Right cardiac atrium (tissue), 5 donors: Measurements from ENCODE around the gene DPH1. TPM values are rescaled to one million over a fixed set of nuclear protein-coding genes. Genes with fewer than 3 reads are reported as not detected.

Source experiments
- microRNA-seq, 2 donors: library from miRNA; unstranded; fragments of <30 nt; microRNA quantifications; one replicate each; pipeline ENCODE4 v1.2.0, GENCODE V29; 2020 to 2021
- polyA plus RNA-seq: library from polyadenylated mRNA; stranded (reverse); fragments of 200-250 nt; gene quantifications from one replicate; pipeline ENCODE4 v1.2.3, GENCODE V29; 2013
- total RNA-seq, 4 donors: library from RNA; stranded (reverse); fragmentation: NEBNext Ultra II Directional; extraction: Animal tissue kit (Norgen Biotek cat#: 25700); gene quantifications; one replicate each; pipeline ENCODE4 v1.2.1, GENCODE V29; 2021
- donor health status: healthy with polysubstance abuse.
- donor health status: DM: no; HTN: yes; CAD: no.
- donor health status: DM: no; HTN: no; CAD: no.
- donor health status: DM: no; HTN: yes; CAD: no; lungs with severe emphysema.
- donor health status: DM: yes; HTN: yes; CAD: no.

DPH1 gene
- total and polyA plus RNA-seq, 5 donors, result 20.5 to 30.7 (median 27.4) TPM

Small RNAs within 50 kb of the gene (microRNA-seq; reads per million reads assigned to microRNA genes)
- gene MIR132, result 294 to 714 reads per million in 2 donors
- 21.5 to 29.4 reads per million in 2 donors for gene MIR212

Other genes with a start within 250 kb of the DPH1 start
- 10 to 100 TPM; 10.3 to 14.6 (median 11.4) TPM for gene SMYD4, start 200.3 kb upstream of the DPH1 start, total RNA-seq
- 6.5 TPM for gene SMYD4, start 200.3 kb upstream of the DPH1 start, polyA plus RNA-seq
- gene RPA1, start 200.1 kb upstream of the DPH1 start, total RNA-seq, result 100 to 1,000 TPM in 1 of 4 donors, 10 to 100 TPM in 3; 68.1 to 103 (median 81.6) TPM
- 28.0 TPM for gene RPA1, start 200.1 kb upstream of the DPH1 start, polyA plus RNA-seq
- 1 to 10 TPM; 3.9 to 5.7 (median 4.2) TPM for gene RTN4RL1, start 4.8 kb upstream of the DPH1 start, total RNA-seq
- gene RTN4RL1, start 4.8 kb upstream of the DPH1 start, polyA plus RNA-seq, result 5.4 TPM
- 10 to 100 TPM; 15.3 to 29.4 (median 20.5) TPM for gene OVCA2, start 11.9 kb downstream of the DPH1 start, total RNA-seq
- 35.6 TPM for gene OVCA2, start 11.9 kb downstream of the DPH1 start, polyA plus RNA-seq
- gene HIC1, start 24.9 kb downstream of the DPH1 start, total RNA-seq, result 10 to 100 TPM; 16.9 to 33.0 (median 24.7) TPM
- gene HIC1, start 24.9 kb downstream of the DPH1 start, polyA plus RNA-seq, result 10.3 TPM